ENCODE results near the gene SACS. TPM values are rescaled to one million over a fixed set of nuclear protein-coding genes. Genes with fewer than 3 reads are reported as not detected.

The SACS gene
- total RNA-seq, 2 donors from 2014 or later, result 8.6 to 10.5 TPM

DNA sequence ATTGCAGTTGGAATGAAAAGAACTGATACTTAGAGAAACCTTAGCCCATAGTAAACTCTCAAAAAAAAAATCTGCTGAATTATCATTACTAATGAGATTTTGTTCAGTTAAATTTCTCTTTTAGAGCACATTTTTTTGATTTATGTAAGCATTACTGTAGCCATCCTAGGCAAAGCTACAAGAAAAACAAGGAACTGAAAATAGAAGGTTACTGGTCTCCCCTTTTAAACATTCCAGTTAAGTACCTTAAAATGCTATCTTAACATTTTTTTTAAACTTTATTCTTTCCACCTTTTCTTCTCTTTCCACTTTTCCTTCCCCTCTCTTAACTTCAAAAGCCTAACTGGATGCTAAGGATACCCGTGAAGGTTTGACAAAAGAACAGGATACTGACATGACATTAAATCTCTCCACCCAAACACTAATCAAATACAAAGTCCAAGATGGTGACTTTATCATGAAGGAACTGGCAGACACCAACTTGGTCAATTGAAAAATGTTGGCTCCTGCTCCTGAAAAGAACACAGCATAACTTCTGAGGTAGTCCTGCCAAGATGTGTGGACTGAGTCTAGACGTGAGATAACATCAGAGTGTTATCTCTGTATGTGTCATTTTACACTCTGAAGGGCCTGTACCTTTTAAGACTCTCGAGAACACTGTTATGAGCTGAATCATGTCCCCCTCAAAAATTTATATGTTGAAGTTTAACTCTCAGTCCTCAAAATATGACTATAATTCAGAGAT, 29.5 kb upstream of the SACS start:
- H3K4me3 ChIP-seq, result no peak overlapping the region
- H3K9me3 ChIP-seq, result no peaks in the 10 kb centered on the region
- TF ChIP-seq, protein P1, sequence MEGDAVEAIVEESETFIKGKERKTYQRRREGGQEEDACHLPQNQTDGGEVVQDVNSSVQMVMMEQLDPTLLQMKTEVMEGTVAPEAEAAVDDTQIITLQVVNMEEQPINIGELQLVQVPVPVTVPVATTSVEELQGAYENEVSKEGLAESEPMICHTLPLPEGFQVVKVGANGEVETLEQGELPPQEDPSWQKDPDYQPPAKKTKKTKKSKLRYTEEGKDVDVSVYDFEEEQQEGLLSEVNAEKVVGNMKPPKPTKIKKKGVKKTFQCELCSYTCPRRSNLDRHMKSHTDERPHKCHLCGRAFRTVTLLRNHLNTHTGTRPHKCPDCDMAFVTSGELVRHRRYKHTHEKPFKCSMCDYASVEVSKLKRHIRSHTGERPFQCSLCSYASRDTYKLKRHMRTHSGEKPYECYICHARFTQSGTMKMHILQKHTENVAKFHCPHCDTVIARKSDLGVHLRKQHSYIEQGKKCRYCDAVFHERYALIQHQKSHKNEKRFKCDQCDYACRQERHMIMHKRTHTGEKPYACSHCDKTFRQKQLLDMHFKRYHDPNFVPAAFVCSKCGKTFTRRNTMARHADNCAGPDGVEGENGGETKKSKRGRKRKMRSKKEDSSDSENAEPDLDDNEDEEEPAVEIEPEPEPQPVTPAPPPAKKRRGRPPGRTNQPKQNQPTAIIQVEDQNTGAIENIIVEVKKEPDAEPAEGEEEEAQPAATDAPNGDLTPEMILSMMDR (IDR thresholded peaks at IDR 0.05), result no peak
- no peaks in the 10 kb centered on the region for H3K36me3 ChIP-seq (replicated peaks in 1 of 2; ENCODE audit: insufficient read depth in 1 of 2, low read depth in 2 of 2)
- no peak overlapping the region for H3K27ac ChIP-seq
- DNase-seq (no peak), ATAC-seq (no peak)
- intact Hi-C loops (cut with DNase I), result no loop called here
- H3K4me1 ChIP-seq, result peaks cover 10% of the 10 kb centered on the region
- no peaks in the 10 kb centered on the region for H3K27me3 ChIP-seq
- 33 to 62% methylated on average over 3 of the region's 3 CpGs for WGBS, 2 donors

DNA sequence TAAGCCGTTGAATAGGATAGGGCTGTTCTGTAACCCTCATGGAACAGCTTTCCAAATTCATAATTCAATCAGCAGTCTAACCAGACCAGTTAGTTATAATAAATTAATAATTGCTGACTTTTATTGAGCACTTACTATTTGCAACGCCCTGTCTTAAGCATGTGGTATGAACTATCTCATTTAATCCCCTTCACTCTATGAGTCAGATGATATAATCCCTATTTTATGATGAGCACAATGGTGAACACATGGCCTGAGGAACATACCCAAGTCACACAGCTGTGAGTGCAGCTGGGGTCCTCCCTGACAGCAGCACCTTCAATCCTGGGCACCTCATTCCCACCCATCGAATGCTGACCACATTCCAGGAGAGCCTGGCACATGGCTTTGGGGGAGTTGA, 28.0 kb upstream of the SACS start:
- Histone ChIP-seq H3K4me3 (no peak overlapping the region), H3K9me3 (no peaks in the 10 kb centered on the region), H3K4me1 (peaks cover 8% of the 10 kb centered on the region), H3K27me3 (no peaks in the 10 kb centered on the region), H3K36me3 (replicated peaks in 1 of 2; ENCODE audit: insufficient read depth in 1 of 2, low read depth in 2 of 2) (no peaks in the 10 kb centered on the region), H3K27ac (no peak overlapping the region)
- DNase-seq (no peak), ATAC-seq (no peak)
- WGBS, 2 donors, result 46 to 64% methylated on average over 3 of the region's 3 CpGs
- no peak for TF ChIP-seq POLR2A (IDR thresholded peaks at IDR 0.05)
- TF ChIP-seq, protein P1 (IDR thresholded peaks at IDR 0.05), result no peak
- intact Hi-C loops (cut with DNase I), result no loop called here

DNA sequence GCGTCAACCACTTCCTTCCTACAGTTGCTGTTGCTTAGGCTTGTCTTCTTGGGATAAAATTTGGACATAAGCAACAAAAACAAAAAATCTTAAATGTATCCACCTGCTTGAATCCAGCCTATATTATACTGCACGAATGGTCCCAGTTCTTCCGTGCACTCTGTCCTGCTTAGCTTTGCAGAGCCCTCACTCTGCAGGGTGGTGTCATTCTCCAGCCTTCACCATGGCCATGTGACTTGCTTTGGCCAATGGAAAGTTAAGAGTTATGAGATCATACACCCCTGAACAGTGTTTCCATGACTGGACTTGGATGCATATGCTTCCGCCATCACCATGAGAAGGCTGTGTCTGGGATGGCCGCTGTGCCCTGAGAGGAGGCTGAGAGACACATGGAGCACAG, 27.4 kb upstream of the SACS start:
- WGBS, 2 donors, result 78 to 89% methylated on average over 5 of the region's 5 CpGs
- TF ChIP-seq, protein P1 (IDR thresholded peaks at IDR 0.05), result no peak
- no peak for TF ChIP-seq POLR2A (IDR thresholded peaks at IDR 0.05)
- Histone ChIP-seq H3K9me3 (no peaks in the 10 kb centered on the region), H3K4me3 (no peak overlapping the region), H3K27me3 (no peaks in the 10 kb centered on the region), H3K36me3 (replicated peaks in 1 of 2; ENCODE audit: insufficient read depth in 1 of 2, low read depth in 2 of 2) (no peaks in the 10 kb centered on the region), H3K27ac (no peak overlapping the region), H3K4me1 (peaks cover 2% of the 10 kb centered on the region)
- intact Hi-C loops (cut with DNase I), result no loop called here
- ATAC-seq (no peak), DNase-seq (no peak)

DNA sequence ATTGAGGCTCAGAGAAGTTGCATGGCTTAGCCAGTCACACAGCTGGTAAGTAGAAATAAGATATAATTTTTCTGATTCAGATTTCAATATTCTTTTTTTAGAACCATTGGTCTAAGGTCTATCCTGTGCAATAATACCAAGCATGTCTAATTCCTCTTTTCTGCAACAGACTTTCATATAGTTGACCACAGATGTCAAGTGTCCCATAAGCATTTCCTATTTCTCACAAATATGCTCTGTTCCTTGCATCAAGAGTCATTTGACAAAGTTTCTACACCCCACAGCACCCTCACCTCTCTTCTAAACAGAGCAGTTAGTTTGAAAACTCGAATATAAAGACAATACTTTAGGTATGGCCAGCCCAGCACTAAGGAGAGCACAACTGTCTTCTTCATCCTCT, 26.8 kb upstream of the SACS start:
- TF ChIP-seq, protein P1 (IDR thresholded peaks at IDR 0.05), result no peak
- no peak for TF ChIP-seq POLR2A (IDR thresholded peaks at IDR 0.05)
- intact Hi-C loops (cut with DNase I), result no loop called here
- 39 to 42% methylated on average over 1 of the region's 1 CpG for WGBS, 2 donors
- no peaks in the 10 kb centered on the region for H3K4me1 ChIP-seq
- H3K9me3 ChIP-seq, result no peaks in the 10 kb centered on the region
- no peaks in the 10 kb centered on the region for H3K27me3 ChIP-seq
- no peak overlapping the region for H3K4me3 ChIP-seq
- ATAC-seq (no peak), DNase-seq (no peak)
- no peaks in the 10 kb centered on the region for H3K36me3 ChIP-seq (replicated peaks in 1 of 2; ENCODE audit: insufficient read depth in 1 of 2, low read depth in 2 of 2)
- H3K27ac ChIP-seq, result no peak overlapping the region

DNA sequence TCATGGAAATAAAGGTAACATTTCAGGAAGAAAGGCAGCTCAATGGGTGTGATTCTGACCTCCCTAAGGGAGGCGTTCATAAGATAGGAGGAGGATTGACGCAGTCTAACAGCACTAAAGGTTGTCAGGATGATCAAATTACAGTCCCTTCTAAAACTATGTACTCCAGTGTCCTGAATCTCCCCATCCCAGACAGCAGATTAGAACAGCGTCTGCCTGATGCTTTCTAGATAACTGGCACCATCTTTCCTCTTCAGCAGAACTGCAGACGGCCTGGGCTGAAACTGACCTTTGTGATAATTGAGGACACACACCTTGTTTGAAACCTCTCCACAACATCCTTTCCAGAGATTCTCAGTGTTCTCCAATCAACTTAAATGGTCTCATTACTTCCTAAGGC, 25.5 kb upstream of the SACS start:
- WGBS, 2 donors, result 79 to 81% methylated on average over 4 of the region's 4 CpGs
- Histone ChIP-seq H3K4me1 (no peaks in the 10 kb centered on the region), H3K9me3 (no peaks in the 10 kb centered on the region), H3K4me3 (no peak overlapping the region), H3K36me3 (replicated peaks in 1 of 2; ENCODE audit: insufficient read depth in 1 of 2, low read depth in 2 of 2) (no peaks in the 10 kb centered on the region), H3K27me3 (no peaks in the 10 kb centered on the region), H3K27ac (no peak overlapping the region)
- DNase-seq (no peak), ATAC-seq (no peak)
- TF ChIP-seq, protein P1 (IDR thresholded peaks at IDR 0.05), result no peak
- TF ChIP-seq POLR2A (IDR thresholded peaks at IDR 0.05), result no peak
- intact Hi-C loops (cut with DNase I), result no loop called here
